Neural progenitor cell (in vitro differentiated cells): ENCODE measurements around the gene SMU1. TPM values are rescaled to one million over a fixed set of nuclear protein-coding genes. Genes with fewer than 3 reads are reported as not detected.

Experiments
- DNase-seq: peaks from one replicate; pipeline ENCODE4 v3.0.0-alpha.2; 2016; ENCODE audit warnings: low spot score
- H2AFZ ChIP-seq: fragments of 200-600 bp; sonication (generic); replicated peaks from 2 replicates; pipeline ENCODE4 v1.6.1; 2016; ENCODE audit warnings: antibody characterized with exemption
- H3F3A ChIP-seq: fragments of 200-600 bp; sonication (generic); 2 replicates; pipeline ENCODE4 v1.6.1; 2016; ENCODE audit warnings: antibody characterized with exemption, low read depth
- H3K27ac ChIP-seq: fragments of 200-600 bp; sonication (generic); 2 replicates; pipeline ENCODE4 v1.5.1; 2016; ENCODE audit warnings: mild to moderate bottlenecking
- H3K27me3 ChIP-seq: fragments of 200-600 bp; sonication (generic); 2 replicates; pipeline ENCODE4 v1.6.1; 2016; ENCODE audit warnings: mild to moderate bottlenecking, moderate library complexity
- H3K36me3 ChIP-seq: fragments of 200-600 bp; sonication (generic); 2 replicates; pipeline ENCODE4 v1.5.1; 2016
- H3K4me1 ChIP-seq: fragments of 200-600 bp; sonication (generic); 2 replicates; pipeline ENCODE4 v1.6.1; 2016; ENCODE audit warnings: mixed run types
- H3K4me2 ChIP-seq: fragments of 200-600 bp; sonication (generic); 2 replicates; pipeline ENCODE4 v1.6.1; 2016
- H3K4me3 ChIP-seq: fragments of 200-600 bp; sonication (generic); 2 replicates; pipeline ENCODE4 v1.5.1; 2016
- H3K79me2 ChIP-seq: fragments of 200-600 bp; sonication (generic); 2 replicates; pipeline ENCODE4 v1.6.1; 2016; ENCODE audit warnings: low read depth
- H3K9ac ChIP-seq: fragments of 200-600 bp; sonication (generic); 2 replicates; pipeline ENCODE4 v1.6.1; 2016
- H3K9me3 ChIP-seq: fragments of 200-600 bp; sonication (generic); 2 replicates; pipeline ENCODE4 v1.5.1; 2016; ENCODE audit warnings: low read depth
- H4K20me1 ChIP-seq: fragments of 200-600 bp; sonication (generic); 2 replicates; pipeline ENCODE4 v1.6.1; 2016; ENCODE audit warnings: low read depth
- H3K27ac Mint-ChIP-seq: 3 replicates; pipeline ENCODE4 v1.8.0; 2021; ENCODE audit warnings: mixed read lengths
- H3K27me3 Mint-ChIP-seq: 2 replicates; pipeline ENCODE4 v1.8.0; 2022; ENCODE audit warnings: low read depth, mild to moderate bottlenecking, inconsistent platforms, moderate library complexity, mixed read lengths; ENCODE audit not compliant: insufficient read depth
- H3K36me3 Mint-ChIP-seq: 3 replicates; pipeline ENCODE4 v1.8.0; 2021; ENCODE audit warnings: mixed read lengths
- H3K4me1 Mint-ChIP-seq: 3 replicates; pipeline ENCODE4 v1.8.0; 2021; ENCODE audit warnings: mixed read lengths
- H3K4me3 Mint-ChIP-seq: 3 replicates; pipeline ENCODE4 v1.8.0; 2021; ENCODE audit warnings: mild to moderate bottlenecking, moderate library complexity, mixed read lengths
- H3K9me3 Mint-ChIP-seq: 3 replicates; pipeline ENCODE4 v1.8.0; 2020; ENCODE audit warnings: mixed read lengths
- CTCF ChIP-seq: fragments of 200-600 bp; sonication (generic); IDR thresholded peaks from 2 replicates; pipeline ENCODE4 v1.5.1; 2017; ENCODE audit warnings: antibody characterized with exemption, mild to moderate bottlenecking
- EZH2 ChIP-seq: fragments of 200-600 bp; sonication (generic); IDR thresholded peaks from 2 replicates; pipeline ENCODE4 v1.6.1; 2017; ENCODE audit warnings: antibody characterized with exemption, mild to moderate bottlenecking, moderate library complexity
- EZH2phosphoT487 ChIP-seq: fragments of 200-600 bp; sonication (generic); IDR thresholded peaks from 2 replicates; pipeline ENCODE4 v1.6.1; 2017; ENCODE audit warnings: antibody characterized with exemption
- total RNA-seq: library from RNA; depleted of rRNA; stranded (reverse); fragments of >200 nt; gene quantifications from 2 replicates; pipeline ENCODE4 v1.2.3, GENCODE V29; 2015; ENCODE audit warnings: low replicate concordance

SMU1 gene
- total RNA-seq, 1 donor from 2014 or later: 34.9 TPM

GRCh38 chr9:33110686-33111085 is 34.2 kb upstream of the SMU1 start:
- H3K9me3 Mint-ChIP-seq: no peaks in the 10 kb centered on the region
- no peaks in the 10 kb centered on the region for H3F3A ChIP-seq
- no peak overlapping the region for H3K27ac Mint-ChIP-seq
- H3K27me3 ChIP-seq: no peaks in the 10 kb centered on the region
- no peak overlapping the region for H3K4me3 ChIP-seq
- peaks cover 5% of the 10 kb centered on the region for H3K4me1 ChIP-seq
- no peak for DNase-seq
- H3K36me3 Mint-ChIP-seq: peaks cover 5% of the 10 kb centered on the region
- no peaks in the 10 kb centered on the region for H3K9me3 ChIP-seq
- TF ChIP-seq CTCF (no peak), EZH2 (no peak), EZH2phosphoT487 (no peak)
- no peak overlapping the region for H3K4me2 ChIP-seq
- no peak overlapping the region for H3K27ac ChIP-seq
- H3K9ac ChIP-seq: no peak overlapping the region
- no peaks in the 10 kb centered on the region for H3K36me3 ChIP-seq
- H3K27me3 Mint-ChIP-seq: peaks cover 2% of the 10 kb centered on the region
- no peaks in the 10 kb centered on the region for H3K4me1 Mint-ChIP-seq
- no peak overlapping the region for H2AFZ ChIP-seq
- H3K4me3 Mint-ChIP-seq: no peak overlapping the region
- no peaks in the 10 kb centered on the region for H4K20me1 ChIP-seq
- H3K79me2 ChIP-seq: no peaks in the 10 kb centered on the region

GRCh38 chr9:33109850-33110595 is 33.5 kb upstream of the SMU1 start:
- H3K79me2 ChIP-seq: no peaks in the 10 kb centered on the region
- no peaks in the 10 kb centered on the region for H3K4me1 Mint-ChIP-seq
- H3F3A ChIP-seq: no peaks in the 10 kb centered on the region
- H3K36me3 ChIP-seq: no peaks in the 10 kb centered on the region
- no peak overlapping the region for H3K27ac ChIP-seq
- no peaks in the 10 kb centered on the region for H3K9me3 ChIP-seq
- peaks cover 5% of the 10 kb centered on the region for H3K4me1 ChIP-seq
- no peaks in the 10 kb centered on the region for H3K9me3 Mint-ChIP-seq
- H4K20me1 ChIP-seq: no peaks in the 10 kb centered on the region
- no peak overlapping the region for H3K27ac Mint-ChIP-seq
- no peak for TF ChIP-seq CTCF
- TF ChIP-seq EZH2: no peak
- TF ChIP-seq EZH2phosphoT487: no peak
- no peak overlapping the region for H3K4me3 ChIP-seq
- peaks cover 5% of the 10 kb centered on the region for H3K36me3 Mint-ChIP-seq
- H3K27me3 Mint-ChIP-seq: peaks cover 2% of the 10 kb centered on the region
- no peak overlapping the region for H2AFZ ChIP-seq
- H3K27me3 ChIP-seq: no peaks in the 10 kb centered on the region
- no peak for DNase-seq
- no peak overlapping the region for H3K4me2 ChIP-seq
- H3K4me3 Mint-ChIP-seq: no peak overlapping the region
- H3K9ac ChIP-seq: no peak overlapping the region

GRCh38 chr9:33109097-33109496 is 32.6 kb upstream of the SMU1 start:
- no peak for DNase-seq
- Histone ChIP-seq H3K9me3 (no peaks in the 10 kb centered on the region), H3K27ac (no peak overlapping the region), H2AFZ (no peak overlapping the region), H3K79me2 (no peaks in the 10 kb centered on the region), H3K36me3 (no peaks in the 10 kb centered on the region), H3K27me3 (no peaks in the 10 kb centered on the region), H3K9ac (no peak overlapping the region), H3K4me3 (no peak overlapping the region), H3F3A (no peaks in the 10 kb centered on the region), H3K4me2 (no peak overlapping the region), H3K4me1 (peaks cover 5% of the 10 kb centered on the region), H4K20me1 (no peaks in the 10 kb centered on the region)
- no peaks in the 10 kb centered on the region for H3K9me3 Mint-ChIP-seq
- H3K4me1 Mint-ChIP-seq: no peaks in the 10 kb centered on the region
- TF ChIP-seq EZH2phosphoT487 (no peak), EZH2 (no peak), CTCF (no peak)
- H3K36me3 Mint-ChIP-seq: peaks cover 5% of the 10 kb centered on the region
- H3K27ac Mint-ChIP-seq: no peak overlapping the region
- H3K27me3 Mint-ChIP-seq: peaks cover 2% of the 10 kb centered on the region
- no peak overlapping the region for H3K4me3 Mint-ChIP-seq
